Activated T-cell treated with anti-CD3 and anti-CD28 coated beads for 24 hours (primary cell): ENCODE data around the gene IGSF9B.

Source experiments
- DNase-seq: peaks from one replicate; pipeline ENCODE4 v3.0.0-alpha.2; 2020; ENCODE audit warnings: low read depth

IGSF9B gene

GRCh38 chr11:133938166-133938565 lies 18.6 kb downstream of the IGSF9B start:
- DNase-seq = no peak

GRCh38 chr11:133937468-133937867 lies 19.3 kb downstream of the IGSF9B start:
- DNase-seq = no peak

GRCh38 chr11:133937015-133937414 lies 19.8 kb downstream of the IGSF9B start:
- no peak for DNase-seq

GRCh38 chr11:133936592-133936991 lies 20.2 kb downstream of the IGSF9B start:
- no peak for DNase-seq

- no peak for DNase-seq
Observed at GRCh38 chr11:133936136-133936535, 20.6 kb downstream of the IGSF9B start.

- no peak for DNase-seq
Observed at GRCh38 chr11:133935551-133935910, 21.2 kb downstream of the IGSF9B start.

- DNase-seq = no peak
Observed at GRCh38 chr11:133934599-133935550, 21.9 kb downstream of the IGSF9B start.

GRCh38 chr11:133934096-133934495 lies 22.7 kb downstream of the IGSF9B start:
- no peak for DNase-seq

GRCh38 chr11:133931449-133932060 lies 25.2 kb downstream of the IGSF9B start:
- no peak for DNase-seq

GRCh38 chr11:133930767-133931448 lies 25.9 kb downstream of the IGSF9B start:
- DNase-seq = no peak

- DNase-seq = no peak
Observed at GRCh38 chr11:133930053-133930766, 26.6 kb downstream of the IGSF9B start.

GRCh38 chr11:133929401-133930052 lies 27.2 kb downstream of the IGSF9B start:
- DNase-seq = no peak

GRCh38 chr11:133928628-133929059 lies 28.1 kb downstream of the IGSF9B start:
- peak; percentile 43 for DNase-seq

- peak; percentile 55 for DNase-seq
Observed at GRCh38 chr11:133927690-133928627, 28.8 kb downstream of the IGSF9B start.

- DNase-seq = no peak
Observed at GRCh38 chr11:133926466-133927246, 30.1 kb downstream of the IGSF9B start.

GRCh38 chr11:133925756-133926155 lies 31.0 kb downstream of the IGSF9B start:
- DNase-seq = no peak

GRCh38 chr11:133924661-133925060 lies 32.1 kb downstream of the IGSF9B start:
- DNase-seq = no peak

- DNase-seq = no peak
Observed at GRCh38 chr11:133922078-133922870, 34.5 kb downstream of the IGSF9B start.

GRCh38 chr11:133921513-133921912 lies 35.3 kb downstream of the IGSF9B start:
- no peak for DNase-seq
